GM21515 (cell line): Measurements from ENCODE around the gene WSCD1.

Source experiments
- ATAC-seq: cut with Tn5 transposase; IDR thresholded peaks from one replicate; pipeline ENCODE4 v1.9.1; 2021; ENCODE audit not compliant: unreplicated experiment

WSCD1 gene

DNA sequence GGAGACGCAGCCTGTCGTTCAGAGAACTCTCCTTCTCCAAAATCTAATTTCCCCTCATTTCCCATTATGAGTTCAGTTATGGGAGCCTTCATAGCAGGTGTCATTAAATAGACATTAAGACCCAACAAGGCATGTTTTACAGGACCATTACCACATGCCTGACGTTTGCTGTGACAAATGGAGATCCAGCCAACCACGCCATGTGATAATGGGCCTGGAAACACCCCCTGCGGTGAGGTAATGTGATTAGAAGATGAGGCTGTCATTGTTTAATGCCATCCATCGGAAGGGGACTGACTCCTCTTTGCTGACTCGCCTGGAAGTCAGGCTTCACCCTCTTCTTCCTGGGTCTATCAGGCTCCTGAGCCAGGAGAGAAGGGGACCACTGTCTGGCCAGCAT lies 76.9 kb downstream of the WSCD1 start:
- no peak for ATAC-seq

GRCh38 chr17:6153375-6153774 lies 83.2 kb downstream of the WSCD1 start:
- ATAC-seq: no peak

- no peak for ATAC-seq
Measured at GRCh38 chr17:6157716-6158115, 87.5 kb downstream of the WSCD1 start.

GRCh38 chr17:6159541-6160231 lies 89.5 kb downstream of the WSCD1 start:
- no peak for ATAC-seq

- no peak for ATAC-seq
Measured at GRCh38 chr17:6160232-6160555, 90.0 kb downstream of the WSCD1 start.

DNA sequence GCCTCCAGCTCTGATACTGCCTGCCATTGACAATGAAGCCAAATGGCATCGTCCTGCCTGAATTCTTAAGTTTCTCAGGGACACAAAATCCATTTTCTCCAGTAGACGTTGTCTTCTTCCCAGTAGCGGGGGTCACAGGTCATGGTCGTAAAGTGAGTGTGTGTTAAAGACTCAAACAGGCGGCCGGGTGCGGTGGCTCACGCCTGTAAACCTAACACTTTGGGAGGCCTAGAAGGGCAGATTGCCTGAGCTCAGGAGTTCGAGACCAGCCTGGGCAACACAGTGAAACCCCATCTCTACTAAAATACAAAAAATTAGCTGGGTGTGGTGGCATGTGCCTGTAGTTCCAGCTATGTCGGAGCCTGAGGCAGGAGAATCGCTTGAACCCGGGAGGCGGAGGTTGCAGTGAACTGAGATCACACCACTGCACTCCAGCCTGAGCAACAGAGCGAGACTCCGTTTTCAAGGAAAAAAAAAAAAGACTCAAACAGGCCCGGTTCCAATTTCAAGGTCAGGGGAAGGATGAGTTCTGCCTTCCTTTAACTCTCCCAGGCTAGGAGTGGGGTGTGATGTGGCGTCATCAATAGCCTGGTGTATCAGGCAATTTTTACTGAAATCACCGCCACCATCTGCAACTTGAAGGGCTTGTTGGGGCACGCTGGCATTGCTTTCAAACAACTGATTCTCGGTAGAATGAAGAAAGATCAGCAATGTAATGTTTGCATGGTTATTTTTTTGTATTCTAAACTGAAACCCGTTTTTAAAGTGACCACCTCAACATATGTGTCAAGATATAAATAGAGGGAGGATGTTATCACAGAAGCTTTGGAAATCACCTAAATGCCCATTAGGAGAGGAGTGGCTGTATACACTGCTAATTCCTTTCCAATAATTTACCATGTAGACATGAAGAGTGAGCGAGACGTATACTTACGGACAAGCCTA lies 91.0 kb downstream of the WSCD1 start:
- ATAC-seq: no peak

- ATAC-seq: no peak
Measured at GRCh38 chr17:6162216-6162615, 92.0 kb downstream of the WSCD1 start.

GRCh38 chr17:6162892-6163291 lies 92.7 kb downstream of the WSCD1 start:
- no peak for ATAC-seq

DNA sequence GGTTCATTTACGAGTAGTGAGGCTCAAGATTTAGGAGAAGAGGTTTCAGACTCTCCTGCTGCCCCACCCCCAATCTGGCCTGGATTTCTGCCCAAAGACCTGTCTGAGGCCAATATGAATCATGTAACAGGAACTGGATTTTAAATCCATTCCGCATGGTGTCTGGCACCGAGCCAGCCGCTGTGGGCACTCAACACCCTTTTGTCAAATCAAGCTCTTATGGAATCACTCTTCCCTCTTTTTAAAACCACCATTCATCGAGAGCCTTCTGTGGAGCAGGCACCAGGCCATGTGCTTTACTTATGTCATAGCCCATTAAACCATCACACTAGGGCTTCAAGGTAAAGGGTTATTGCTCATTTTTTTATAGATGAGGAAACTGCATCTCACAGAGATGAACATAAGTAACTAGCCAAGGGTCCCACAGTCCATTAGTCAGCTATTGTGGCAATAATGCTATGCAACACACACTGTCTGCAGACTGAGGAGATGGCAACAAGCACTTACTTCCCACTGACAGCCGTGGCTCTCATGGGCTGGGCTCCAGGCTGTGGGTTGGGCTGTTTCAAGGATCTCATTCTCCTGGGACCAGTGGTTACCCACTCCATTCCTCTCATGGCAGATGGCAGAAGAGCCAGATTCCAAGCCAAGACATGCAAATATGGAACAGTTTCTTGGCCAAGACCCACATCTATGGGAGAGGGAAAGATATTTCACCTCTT lies 93.6 kb downstream of the WSCD1 start:
- ATAC-seq: no peak

DNA sequence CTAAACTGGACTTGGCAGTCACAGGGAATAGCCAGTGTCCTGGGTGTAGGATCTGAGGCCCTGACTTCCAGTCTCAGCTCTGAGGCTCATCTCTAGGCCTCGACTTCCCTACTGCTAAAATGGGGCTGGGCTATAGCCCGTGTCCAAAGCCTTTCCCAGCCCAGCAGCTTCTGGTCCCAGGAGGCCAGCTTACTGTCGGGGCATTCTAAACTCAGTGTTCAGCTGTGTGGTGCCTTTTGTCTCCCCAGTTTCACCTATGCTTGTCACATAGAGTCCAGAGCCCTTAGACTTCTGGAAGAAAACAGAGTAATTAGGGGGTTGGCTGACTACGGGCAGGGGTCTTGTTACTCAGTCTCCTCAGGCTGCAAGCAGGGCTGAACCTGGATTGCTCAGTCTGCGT lies 94.8 kb downstream of the WSCD1 start:
- ATAC-seq: no peak

- no peak for ATAC-seq
Measured at GRCh38 chr17:6165806-6166205, 95.6 kb downstream of the WSCD1 start.

GRCh38 chr17:6166492-6167179 lies 96.5 kb downstream of the WSCD1 start:
- no peak for ATAC-seq

GRCh38 chr17:6168296-6168695 lies 98.1 kb downstream of the WSCD1 start:
- no peak for ATAC-seq

DNA sequence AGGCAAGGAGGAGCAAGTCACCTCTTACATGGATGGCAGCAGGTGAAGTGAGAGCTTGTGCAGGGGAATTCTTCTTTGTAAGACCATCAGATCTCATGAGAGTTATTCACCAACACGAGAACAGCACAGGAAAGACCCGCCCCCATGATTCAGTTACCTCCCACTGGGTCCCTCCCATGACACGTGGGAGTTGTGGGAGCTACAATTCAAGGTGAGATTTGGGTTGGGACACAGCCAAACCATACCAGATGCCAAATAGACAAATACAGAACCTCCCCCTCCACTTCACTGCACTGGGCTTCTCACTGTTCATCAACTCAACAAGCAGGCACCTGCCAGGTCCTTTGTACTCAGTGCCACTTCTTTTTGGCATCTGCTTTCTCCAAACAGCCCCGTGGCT lies 100.2 kb downstream of the WSCD1 start:
- ATAC-seq: no peak

- ATAC-seq: no peak
Measured at GRCh38 chr17:6172642-6173330, 102.6 kb downstream of the WSCD1 start.

DNA sequence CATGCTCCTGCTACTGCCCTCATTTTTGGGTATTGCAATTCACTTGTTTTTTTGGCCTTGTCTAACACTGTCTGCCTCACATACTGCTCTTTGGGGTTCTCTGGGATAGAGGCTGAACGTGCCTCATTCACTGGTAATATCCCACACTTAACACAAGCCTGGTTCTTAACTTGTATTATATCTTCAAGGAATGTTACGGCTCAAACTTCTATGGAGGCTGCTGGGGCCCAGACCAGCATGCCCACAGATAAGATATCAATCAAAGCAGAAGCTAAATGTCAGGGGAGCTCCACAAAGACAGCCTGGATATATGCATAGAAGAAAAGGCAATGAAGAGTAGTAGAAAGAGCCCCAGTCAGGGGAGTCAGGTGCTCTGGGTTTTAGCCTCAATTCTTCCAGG lies 103.5 kb downstream of the WSCD1 start:
- ATAC-seq: no peak
